Measurements from ENCODE around the gene MEGF11.
"Not testable (repeated sequence)": the region's sequence is repeated elsewhere in the genome, so short reads cannot be mapped to it uniquely, and the experiment has no call there.

The MEGF11 gene

DNA sequence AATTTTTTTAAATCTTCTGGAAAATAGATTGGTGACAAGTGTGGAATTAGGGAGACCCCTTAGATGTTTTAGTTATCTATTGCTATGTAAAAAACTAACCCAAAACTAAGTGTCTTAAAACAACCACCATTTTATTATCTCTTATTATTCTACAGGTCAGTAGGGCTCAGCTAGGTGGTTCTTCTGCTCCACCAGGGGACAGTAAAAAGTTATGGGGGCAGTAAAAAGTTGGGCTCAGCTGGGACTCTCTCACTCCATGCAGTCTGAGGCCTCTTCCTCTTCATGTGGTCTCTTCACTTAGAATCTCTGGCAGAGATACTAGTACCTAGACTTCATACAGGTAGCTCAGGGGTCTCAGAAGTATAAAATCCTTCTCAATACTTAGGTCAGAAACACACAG is 21.8 kb upstream of the MEGF11 start:
- DNase-seq, result no peak

DNA sequence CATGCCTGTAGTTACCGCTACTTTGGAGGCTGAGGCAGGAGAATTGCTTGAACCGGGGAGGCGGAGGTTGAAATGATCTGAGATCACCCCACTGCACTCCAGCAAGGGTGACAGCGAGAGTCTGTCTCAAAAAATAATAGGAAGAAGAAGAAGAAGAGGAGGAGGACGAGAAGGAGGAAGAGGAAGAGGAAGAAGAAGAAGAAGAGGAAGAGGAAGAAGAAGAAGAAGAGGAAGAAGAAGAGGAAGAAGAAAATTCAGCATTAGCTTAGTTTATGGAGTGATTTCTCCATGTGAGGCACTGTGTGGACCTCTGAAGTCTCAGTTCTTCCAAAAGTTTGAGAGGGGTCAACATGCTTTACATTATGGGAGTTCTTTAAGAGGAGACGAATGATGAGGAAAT is 17.4 kb upstream of the MEGF11 start:
- DNase-seq, result no peak

DNA sequence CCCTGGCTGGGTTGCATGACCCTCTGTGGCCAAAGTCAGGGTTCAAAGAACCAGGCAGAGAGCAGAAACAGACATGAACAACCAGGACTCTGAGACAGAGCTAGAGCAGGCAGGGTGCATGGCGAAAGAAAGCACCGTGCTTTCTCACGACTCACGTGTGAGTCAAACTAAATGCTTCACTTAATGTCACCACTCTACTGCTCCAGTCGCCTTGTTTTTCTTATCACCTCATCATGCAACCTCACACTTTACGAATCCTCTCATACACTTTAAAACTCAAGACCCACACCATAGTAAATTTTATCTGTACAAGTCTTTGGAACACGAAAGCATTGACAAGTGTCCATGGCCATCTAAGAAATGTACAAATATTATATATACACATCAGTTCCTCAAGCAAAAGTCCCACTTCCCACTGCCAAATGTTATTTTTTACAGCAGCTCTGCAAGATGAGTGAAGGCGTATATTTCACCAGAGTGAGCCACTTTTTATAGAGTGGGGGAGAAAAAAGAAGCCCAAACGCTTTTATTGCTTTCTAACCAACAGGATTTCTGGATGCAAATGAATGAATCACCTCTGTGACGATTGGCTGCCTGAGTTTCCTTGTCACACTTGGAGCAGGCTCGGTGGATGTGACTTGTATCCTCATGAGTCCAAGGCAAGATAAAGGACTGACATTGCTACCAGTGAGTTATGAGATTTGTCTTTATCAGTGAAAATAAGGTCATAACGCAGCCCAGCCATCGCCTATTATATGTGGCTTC is 16.0 kb upstream of the MEGF11 start:
- peak; percentile 10 to 24 for DNase-seq

- DNase-seq, result no peak
Measured at GRCh38 chr15:66264859-66265513, 11.4 kb upstream of the MEGF11 start.

GRCh38 chr15:66262837-66263236 is 9.3 kb upstream of the MEGF11 start:
- not testable (repeated sequence) for DNase-seq

GRCh38 chr15:66261056-66261455 is 7.5 kb upstream of the MEGF11 start:
- no peak for DNase-seq

DNA sequence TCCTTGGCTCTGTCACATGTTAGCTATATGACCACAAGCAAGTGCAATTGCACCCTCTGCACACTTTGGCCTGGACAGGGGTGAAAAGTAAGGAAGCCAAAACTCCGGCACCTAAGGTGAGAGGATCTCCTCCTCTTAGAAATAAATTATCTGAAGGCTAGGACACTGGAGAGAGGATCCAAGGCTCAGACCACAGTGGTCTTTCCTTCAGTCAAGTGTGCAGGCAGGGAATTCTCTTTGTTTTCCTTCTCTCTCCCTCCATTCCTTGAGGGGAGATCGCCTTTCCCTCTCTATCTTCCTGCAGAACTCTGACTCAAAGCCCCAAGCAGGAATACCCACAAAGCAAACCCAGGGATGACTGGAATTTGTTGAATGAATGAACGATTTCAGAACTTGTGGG is 3.1 kb upstream of the MEGF11 start:
- DNase-seq, result no peak

GRCh38 chr15:66254951-66255676 is 1.6 kb upstream of the MEGF11 start:
- DNase-seq, result no peak

- no peak for DNase-seq
Measured at GRCh38 chr15:66254089-66254950, 770 bp upstream of the MEGF11 start.

GRCh38 chr15:66252685-66253417 is 699 bp downstream of the MEGF11 start:
- DNase-seq, result no peak

DNA sequence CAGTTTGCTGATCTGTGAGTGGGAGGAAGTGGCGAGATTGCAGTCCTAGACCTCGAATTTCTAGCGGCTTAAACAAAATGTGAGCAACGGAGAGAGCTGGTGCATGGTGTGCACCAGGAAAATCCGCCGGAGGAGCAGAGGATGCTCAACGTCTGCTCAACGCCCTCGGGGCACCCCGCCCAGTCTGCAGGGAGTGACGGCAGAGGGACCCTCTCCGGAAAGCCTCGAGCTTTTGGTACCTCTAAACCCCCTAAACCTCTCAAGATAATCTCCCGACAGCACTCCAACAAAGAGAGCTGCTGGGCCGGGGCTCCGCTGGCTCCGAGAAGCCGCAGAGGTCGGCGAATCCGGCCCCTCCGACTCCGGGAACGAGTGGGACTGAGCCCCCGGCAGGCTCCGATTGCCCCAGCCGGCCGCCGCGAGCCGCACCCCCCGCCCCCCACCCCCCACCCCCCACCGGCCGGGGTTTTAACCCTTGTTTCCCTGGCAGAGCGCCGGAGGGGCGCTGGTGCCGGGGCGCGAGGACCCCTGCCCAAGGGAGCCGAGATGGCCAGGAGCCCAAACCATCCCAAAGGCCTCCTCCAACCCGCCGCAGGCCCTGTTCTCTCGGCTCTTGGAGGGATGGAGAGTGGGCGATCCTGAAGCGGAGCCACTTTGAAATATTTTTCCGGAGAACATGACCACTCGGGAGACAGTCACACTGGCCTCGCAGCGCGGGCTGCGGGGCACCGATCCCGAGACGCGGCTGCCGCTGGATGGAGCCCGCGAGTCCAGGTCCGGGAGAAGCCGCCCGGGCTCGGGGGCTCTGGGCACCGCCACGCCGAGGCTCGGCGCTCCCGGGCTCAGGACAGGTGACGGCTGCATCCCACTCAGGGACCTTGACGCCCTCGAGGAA is 1.5 kb downstream of the MEGF11 start:
- DNase-seq, result no peak

DNA sequence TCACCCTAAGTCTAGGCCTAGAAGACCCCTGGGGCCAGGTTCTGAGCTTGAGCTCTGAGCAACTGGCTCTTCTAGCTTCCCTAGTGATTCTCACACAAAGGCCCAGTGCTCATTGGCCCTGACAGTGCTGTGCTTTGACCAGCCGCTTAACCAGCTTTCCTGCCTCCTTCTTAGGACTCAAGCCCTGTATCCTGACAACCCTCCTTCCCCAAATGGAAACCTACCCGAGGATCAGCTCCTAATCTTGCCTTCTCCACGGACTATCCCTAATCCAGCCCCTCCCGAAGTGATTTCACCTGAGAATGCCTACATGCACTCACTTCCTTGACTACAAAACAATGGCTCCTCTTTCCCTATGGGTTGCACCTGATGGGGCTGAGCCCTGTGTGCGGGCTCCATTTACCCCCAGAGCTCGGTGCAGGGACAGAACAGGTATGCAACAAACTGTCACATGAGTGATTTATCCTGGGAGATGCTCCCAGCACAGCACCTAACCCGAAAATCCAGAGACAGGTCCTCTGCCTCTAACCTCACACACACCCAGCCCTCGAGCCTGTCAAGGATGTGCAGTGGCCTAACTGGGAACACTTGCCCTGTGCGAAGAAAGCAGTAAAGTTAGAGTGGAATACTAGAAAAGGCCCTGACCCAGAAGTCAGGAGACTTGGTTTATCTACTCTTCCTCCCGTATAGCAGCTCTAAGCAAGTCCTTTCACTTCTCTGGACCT is 2.3 kb downstream of the MEGF11 start:
- no peak for DNase-seq

DNA sequence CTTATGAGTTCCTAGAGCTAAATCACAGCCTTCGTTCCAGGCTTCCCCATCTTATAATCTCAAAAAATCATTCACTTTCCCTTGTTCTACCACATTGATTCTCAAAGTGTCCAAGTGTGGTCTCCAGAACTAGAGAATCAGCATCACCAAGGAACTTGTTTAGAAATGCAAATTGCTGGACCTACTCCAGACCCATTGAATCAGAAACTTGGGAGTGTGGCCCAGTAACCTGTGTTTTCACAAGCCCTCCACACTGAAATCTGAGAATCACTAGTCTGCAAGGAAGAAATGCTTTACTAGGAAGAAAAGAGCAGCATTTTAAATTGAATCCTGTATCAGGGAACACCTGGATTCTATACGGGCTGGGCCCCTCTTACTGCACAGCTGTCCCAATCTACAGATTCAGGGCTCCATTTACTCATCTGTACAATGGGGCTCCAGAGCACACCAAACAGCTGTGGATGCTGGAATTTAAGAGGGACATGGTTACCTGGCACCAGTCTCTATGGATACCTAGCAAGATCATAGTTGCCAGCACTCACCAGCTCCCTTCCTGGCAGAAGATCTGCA is 3.9 kb downstream of the MEGF11 start:
- no peak for DNase-seq

GRCh38 chr15:66246937-66247336 is 6.6 kb downstream of the MEGF11 start:
- DNase-seq, result no peak

GRCh38 chr15:66245832-66246231 is 7.7 kb downstream of the MEGF11 start:
- not testable (repeated sequence) for DNase-seq

- DNase-seq, result no peak
Measured at GRCh38 chr15:66241908-66242285, 11.7 kb downstream of the MEGF11 start.

DNA sequence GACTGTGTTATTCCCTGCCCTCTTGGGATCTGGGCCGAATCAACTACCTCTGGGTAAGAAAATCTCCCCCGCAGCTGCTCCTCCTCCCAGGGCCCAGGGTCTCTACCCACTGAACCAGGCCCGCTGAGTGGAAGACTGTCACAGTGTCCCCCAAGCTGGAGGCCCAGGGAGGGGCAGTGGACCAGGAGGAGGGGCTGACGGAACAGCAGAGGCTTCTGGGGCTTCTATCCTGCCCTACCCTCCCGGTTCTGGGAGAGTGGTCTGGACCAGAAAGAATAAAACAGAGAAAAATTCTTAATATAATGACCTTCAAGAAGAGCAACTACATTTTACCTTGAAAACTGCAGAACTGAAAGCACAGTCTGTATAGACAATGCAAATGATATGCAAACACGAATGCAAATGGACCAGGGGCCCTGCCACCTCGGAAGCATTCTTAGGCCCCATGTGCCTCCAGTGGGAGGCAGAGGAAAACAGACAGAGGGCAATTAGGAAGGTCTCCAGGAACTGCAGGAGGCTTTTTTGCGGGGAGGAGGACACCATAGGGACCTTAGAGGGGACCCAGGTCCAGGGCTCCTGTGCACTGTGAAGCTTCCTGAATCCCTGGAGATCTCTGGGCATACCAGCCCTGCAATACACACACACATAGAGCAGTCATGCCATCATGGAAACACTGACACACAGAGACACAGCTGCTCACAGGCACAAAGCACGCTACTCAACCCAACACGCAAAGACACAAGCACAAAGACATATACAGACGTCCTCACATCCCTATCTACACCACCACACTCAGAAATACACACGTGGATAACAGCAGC is 12.3 kb downstream of the MEGF11 start:
- DNase-seq, result no peak

- DNase-seq, result no peak
Measured at GRCh38 chr15:66240240-66240794, 13.2 kb downstream of the MEGF11 start.

- no peak for DNase-seq
Measured at GRCh38 chr15:66239514-66239913, 14.0 kb downstream of the MEGF11 start.
